Cardiac fibroblast (primary cell): ENCODE data around the gene ZNF654.

Source experiments
- DNase-seq, 2 donors: peaks; one replicate each; pipeline versions ENCODE4 v3.0.0 to v3.0.0-alpha.2; 2010; ENCODE audit warnings: low read depth in 2 of 2
- H3K4me3 ChIP-seq, 2 donors: replicated peaks in 1 of 2; 1 replicate in 1 of 2; 2 replicates in 1 of 2; pipeline ENCODE4 v1.5.1; 2011; ENCODE audit warnings: low read depth in 2 of 2, low read length in 2 of 2, mild to moderate bottlenecking in 2 of 2, moderate library complexity in 1 of 2
- TF ChIP-seq, protein P1 (sequence below): IDR thresholded peaks from one replicate; pipeline ENCODE4 v1.5.1; 2011; ENCODE audit warnings: low read depth, mild to moderate bottlenecking, low read length, inconsistent platforms

Gene ZNF654

DNA sequence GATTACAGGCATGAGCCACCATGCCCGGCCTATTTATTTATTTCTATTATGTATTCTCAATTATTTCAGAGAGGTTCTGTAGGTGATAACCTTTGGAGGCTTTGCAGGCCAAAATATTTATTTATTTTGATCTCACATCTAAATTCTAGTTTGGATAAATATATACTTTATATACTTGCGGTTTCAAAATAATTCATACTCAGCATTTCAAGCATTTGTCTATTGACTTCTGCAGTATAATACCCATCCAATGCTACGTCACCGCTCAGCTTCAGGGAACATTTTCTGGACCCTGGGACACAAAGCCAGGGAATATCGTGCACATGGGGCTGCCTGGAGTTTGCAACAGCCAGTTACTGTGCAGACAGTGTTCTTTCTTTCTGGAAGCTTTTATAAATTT lies 22.8 kb upstream of the ZNF654 start:
- no peak for DNase-seq
- no peak overlapping the region for H3K4me3 ChIP-seq
- TF ChIP-seq, protein P1, sequence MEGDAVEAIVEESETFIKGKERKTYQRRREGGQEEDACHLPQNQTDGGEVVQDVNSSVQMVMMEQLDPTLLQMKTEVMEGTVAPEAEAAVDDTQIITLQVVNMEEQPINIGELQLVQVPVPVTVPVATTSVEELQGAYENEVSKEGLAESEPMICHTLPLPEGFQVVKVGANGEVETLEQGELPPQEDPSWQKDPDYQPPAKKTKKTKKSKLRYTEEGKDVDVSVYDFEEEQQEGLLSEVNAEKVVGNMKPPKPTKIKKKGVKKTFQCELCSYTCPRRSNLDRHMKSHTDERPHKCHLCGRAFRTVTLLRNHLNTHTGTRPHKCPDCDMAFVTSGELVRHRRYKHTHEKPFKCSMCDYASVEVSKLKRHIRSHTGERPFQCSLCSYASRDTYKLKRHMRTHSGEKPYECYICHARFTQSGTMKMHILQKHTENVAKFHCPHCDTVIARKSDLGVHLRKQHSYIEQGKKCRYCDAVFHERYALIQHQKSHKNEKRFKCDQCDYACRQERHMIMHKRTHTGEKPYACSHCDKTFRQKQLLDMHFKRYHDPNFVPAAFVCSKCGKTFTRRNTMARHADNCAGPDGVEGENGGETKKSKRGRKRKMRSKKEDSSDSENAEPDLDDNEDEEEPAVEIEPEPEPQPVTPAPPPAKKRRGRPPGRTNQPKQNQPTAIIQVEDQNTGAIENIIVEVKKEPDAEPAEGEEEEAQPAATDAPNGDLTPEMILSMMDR: no peak

- TF ChIP-seq, protein P1: no peak
- DNase-seq: peak; percentile 50 to 95
- no peak overlapping the region for H3K4me3 ChIP-seq
Observed at GRCh38 chr3:88038566-88038965, 20.5 kb upstream of the ZNF654 start.

DNA sequence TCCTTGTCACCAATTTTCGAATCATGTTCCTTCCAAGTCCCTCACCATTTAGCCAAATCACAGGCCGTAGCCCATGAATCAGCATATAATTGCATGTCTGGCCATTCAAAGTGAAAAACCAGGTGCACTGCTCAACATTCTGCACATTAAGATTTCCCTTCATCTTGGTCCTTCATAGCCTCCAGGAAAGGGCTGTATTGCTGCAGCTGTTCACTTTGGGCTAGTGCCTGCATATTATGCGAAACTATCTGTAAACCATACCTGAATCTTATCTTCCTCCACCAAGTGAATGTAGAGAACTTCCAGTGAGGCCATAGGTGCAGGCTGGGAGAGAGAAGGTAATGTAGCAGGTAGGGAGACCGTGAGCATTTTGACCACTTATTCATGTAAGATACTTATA lies 18.5 kb upstream of the ZNF654 start:
- DNase-seq: no peak
- H3K4me3 ChIP-seq: no peak overlapping the region
- TF ChIP-seq, protein P1: no peak

- no peak overlapping the region for H3K4me3 ChIP-seq
- TF ChIP-seq, protein P1: no peak
- no peak for DNase-seq
Observed at GRCh38 chr3:88041005-88041404, 18.1 kb upstream of the ZNF654 start.

DNA sequence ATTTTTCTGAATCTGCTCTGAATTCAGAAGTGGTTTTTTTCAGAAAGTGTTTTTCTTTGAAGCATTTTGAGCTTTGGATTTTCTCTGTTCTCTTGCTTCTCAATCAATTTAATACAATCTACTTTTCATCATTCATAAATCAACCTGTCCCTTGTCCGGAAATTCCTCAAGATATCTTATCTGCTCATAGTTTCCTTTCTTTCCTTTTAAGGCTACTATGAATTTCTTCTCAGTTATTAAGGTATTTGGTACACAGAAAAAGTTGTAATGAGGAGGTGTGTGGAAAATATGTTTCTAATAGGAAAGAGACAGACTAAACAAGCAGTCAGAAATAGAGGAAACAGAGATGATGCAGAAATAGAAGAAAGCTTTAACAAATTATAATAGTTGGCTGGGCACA lies 14.6 kb upstream of the ZNF654 start:
- TF ChIP-seq, protein P1: no peak
- no peak for DNase-seq
- H3K4me3 ChIP-seq: no peak overlapping the region

DNA sequence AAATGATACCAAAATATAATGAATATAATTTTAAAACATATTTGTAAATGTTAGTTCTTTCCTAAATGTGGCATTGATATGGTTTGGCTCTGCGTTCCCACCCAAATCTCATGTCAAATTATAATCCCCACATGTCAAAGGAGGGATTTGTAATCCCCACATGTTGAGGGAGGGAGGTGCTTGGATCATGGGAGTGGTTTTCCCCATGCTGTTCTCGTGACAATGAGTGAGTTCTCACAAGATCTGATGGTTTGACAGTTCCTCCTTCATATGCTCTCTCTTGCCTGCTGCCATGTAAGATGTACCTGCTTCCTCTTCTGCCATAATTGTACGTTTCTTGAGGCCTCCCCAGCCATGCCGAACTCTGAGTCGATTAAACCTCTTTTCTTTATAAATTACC lies 12.3 kb upstream of the ZNF654 start:
- TF ChIP-seq, protein P1: no peak
- DNase-seq: no peak

GRCh38 chr3:88057630-88058305 lies 1.3 kb upstream of the ZNF654 start:
- DNase-seq: peak; percentile 49 to 51
- peak overlapping the region; percentile 70 to 74 for H3K4me3 ChIP-seq
- TF ChIP-seq, protein P1: peak; percentile 29

More for the DNA sequence above, 12.3 kb upstream of the ZNF654 start:
- H3K4me3 ChIP-seq: no peak overlapping the region
